22Rv1 (cell line): ENCODE results near the gene CXCL14.
A peak's percentile ranks its signal among the peaks of the same experiment; 100 is the strongest.

Source experiments
- H3K27ac ChIP-seq: fragments of 450-650 bp; 2 replicates; pipeline ENCODE4 v1.5.1; 2017
- ZFX ChIP-seq: fragments of 450-650 bp; IDR thresholded peaks from 2 replicates; pipeline ENCODE4 v1.6.1; 2017; ENCODE audit warnings: antibody characterized with exemption, borderline replicate concordance
- TF ChIP-seq, protein P1 (sequence below): fragments of 450-650 bp; IDR thresholded peaks from 2 replicates; pipeline ENCODE4 v1.5.1; 2017; ENCODE audit warnings: mild to moderate bottlenecking

CXCL14 gene

DNA sequence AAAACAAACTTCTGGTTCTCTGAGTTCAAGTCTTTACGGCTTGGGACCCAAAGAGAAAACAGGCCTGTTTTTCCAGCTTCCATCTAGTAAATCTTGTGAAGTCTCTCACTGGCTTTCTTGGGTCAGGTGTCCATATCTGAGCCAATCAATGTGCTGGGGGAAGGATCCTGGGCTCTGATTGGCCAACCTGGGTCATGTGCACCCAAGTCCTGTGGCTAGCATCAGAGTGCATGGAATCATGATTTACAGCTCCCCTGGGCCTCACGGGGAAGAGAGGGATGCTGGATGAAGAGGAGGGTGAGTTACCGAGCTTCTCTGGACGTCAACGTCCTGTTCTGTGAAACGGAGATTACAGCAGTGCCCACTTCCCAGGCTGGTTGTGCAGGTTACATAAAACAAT lies 19.4 kb downstream of the CXCL14 start:
- TF ChIP-seq ZFX, result no peak
- TF ChIP-seq, protein P1, sequence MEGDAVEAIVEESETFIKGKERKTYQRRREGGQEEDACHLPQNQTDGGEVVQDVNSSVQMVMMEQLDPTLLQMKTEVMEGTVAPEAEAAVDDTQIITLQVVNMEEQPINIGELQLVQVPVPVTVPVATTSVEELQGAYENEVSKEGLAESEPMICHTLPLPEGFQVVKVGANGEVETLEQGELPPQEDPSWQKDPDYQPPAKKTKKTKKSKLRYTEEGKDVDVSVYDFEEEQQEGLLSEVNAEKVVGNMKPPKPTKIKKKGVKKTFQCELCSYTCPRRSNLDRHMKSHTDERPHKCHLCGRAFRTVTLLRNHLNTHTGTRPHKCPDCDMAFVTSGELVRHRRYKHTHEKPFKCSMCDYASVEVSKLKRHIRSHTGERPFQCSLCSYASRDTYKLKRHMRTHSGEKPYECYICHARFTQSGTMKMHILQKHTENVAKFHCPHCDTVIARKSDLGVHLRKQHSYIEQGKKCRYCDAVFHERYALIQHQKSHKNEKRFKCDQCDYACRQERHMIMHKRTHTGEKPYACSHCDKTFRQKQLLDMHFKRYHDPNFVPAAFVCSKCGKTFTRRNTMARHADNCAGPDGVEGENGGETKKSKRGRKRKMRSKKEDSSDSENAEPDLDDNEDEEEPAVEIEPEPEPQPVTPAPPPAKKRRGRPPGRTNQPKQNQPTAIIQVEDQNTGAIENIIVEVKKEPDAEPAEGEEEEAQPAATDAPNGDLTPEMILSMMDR, result no peak
- no peak overlapping the region for H3K27ac ChIP-seq

DNA sequence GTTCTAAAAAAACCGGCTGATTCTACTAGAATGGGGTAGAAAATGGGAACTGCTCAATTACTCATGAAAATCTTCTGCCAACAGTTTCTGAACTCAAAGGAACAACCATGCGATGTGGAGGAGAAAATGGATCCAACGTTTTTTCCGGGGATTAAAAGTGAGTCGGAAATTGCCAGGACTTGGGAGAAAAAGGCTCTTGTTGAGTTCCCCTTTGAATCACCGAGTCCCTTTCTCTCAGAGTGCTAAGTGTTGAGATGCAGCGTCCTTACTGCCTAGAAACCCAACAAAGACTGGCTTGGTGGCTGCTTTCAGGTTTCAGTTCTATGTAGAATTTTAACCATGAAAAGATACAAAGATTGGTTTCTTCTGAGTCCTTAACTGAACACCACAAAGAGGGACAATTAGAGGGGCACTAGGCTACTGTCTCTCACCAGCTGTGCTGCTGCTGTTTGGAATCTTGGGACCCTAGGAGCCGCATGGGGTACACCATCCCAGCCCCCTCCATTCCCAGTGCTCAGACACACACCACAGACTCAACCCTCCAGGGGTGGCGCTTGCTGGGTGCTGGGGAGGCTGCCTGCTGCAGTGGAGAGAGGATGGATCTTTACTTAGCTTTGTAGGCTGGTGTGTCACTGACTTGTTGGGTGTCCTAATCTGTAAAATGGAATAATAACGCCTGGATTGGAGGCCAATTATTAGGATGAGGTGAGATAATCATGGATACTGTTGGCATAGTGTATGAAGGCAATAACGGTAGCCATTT lies 21.5 kb downstream of the CXCL14 start:
- no peak overlapping the region for H3K27ac ChIP-seq
- TF ChIP-seq, protein P1, result no peak
- no peak for TF ChIP-seq ZFX

DNA sequence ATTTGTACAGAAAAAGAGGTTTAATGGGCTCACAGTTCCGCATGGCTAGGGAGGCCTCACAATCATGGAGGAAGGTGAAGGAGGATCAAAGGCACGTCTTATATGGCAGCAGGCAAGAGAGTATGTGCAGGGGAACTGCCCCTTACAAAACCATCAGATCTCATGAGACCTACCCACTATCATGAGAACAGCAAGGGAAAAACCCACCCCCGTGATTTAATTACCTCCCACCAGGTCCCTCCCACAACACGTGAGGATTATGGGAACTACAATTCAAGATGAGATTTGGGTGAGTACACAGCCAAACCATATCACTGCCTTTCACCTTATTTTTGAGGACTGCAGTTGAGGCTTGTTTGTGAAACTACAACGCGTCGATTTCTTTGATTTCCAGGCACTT lies 22.2 kb downstream of the CXCL14 start:
- TF ChIP-seq, protein P1, result no peak
- no peak for TF ChIP-seq ZFX
- H3K27ac ChIP-seq, result no peak overlapping the region

DNA sequence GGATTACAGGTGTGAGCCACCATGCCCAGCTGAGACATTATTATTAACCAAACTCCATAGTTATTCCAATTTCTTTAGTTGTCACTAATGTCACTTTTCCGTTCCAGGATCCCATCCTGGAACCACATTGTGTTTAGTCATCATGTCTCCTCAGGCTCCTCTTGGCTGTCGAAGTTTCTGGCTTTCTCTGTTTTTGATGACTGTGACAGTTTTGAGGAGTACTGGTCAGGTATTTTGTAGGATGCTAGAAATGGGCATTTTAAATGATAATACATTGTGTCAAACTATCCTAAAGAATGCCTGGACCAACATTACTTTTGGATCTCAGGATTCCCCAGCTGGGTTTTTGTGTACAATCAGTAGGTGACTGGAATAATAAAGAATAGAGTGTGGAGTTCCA lies 23.3 kb downstream of the CXCL14 start:
- H3K27ac ChIP-seq, result no peak overlapping the region
- no peak for TF ChIP-seq ZFX
- TF ChIP-seq, protein P1, result no peak

DNA sequence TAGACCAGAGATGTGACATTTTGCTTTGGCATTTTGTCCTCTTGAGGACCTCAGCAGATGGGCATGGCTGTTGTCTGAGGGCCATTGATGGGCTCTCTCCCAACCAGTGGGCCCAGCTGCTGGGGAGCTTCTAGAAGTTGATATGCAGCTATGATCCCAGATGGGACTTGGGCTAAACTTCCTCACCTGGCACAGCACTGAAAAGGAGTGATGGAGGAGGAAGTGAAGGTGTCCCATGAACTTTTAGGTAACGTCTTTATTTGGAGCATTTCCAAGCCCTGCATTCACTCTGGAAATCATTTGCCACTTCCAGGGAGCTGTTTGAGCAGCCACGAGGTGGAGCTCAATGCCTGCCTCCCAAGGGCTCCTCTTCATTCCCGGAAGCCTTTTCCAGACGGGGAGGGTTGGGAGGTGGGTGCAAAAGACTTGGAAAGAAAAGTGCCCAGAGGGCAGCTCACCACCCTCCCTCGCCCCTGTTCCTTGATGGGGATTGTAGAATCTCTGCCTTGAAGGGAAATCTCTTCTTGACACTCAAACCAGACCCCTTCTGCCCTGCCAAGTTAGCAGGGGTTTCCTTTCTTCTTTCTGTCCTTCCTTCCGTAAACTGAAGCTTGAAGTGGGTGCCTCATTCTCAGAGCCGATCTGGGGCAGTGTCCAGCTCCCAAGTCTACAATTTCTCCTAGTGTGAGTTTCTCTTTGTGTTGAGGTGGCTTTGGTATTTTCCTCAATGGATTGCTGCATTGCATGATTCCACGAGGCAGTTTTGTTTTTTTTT lies 24.9 kb downstream of the CXCL14 start:
- TF ChIP-seq, protein P1, result peak; percentile 50
- no peak for TF ChIP-seq ZFX
- no peak overlapping the region for H3K27ac ChIP-seq

DNA sequence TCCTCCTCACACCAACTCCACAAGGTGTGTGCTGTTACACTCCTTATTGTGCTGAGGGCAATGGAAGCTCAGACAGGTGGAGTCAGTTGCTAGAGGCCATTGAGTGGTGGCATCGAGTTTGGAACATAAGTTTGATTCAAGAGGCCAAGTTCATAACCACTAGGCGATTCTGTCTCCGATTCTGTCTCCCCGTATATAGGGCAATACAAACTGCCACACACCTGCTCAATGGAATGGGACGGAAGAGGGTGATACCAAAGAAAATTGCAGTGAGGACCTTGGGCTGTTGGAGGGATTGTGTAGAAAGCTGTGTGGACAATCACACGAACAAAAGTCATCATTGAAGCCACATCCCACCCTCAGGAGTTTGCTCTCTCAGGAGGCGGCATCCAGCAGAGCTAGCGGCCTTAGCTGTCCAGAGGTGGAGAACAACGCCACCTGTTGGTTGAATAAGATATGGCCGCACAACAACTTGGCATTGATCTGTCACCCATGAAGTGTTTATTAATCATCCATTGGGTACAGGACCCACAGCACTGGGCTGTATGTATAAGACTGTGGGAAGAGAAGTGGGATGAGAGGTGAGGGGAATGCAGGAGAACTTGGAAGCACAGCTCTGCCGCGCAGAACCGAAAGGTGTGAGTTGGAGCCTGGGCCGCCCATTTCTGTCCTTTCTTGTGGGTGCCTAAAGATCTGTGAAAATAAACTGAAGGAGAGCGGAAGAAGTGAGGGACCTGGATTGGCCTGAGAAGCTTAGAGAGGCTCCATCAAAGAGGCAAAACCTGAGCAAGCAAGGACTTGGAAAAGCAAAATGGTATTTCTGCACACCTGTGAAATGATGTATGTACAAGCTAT lies 27.0 kb downstream of the CXCL14 start:
- no peak overlapping the region for H3K27ac ChIP-seq
- no peak for TF ChIP-seq ZFX
- TF ChIP-seq, protein P1, result peak; percentile 89
